H9 (cell line): ENCODE results near the gene RNF31. TPM values are rescaled to one million over a fixed set of nuclear protein-coding genes. Genes with fewer than 3 reads are reported as not detected.

Experiments used
- DNase-seq: peaks from one replicate; pipeline ENCODE4 v3.0.0-alpha.2; 2017
- H2AFZ ChIP-seq: one replicate; pipeline ENCODE4 v1.6.1; 2013; ENCODE audit warnings: mild to moderate bottlenecking, low read length, control low read depth, moderate library complexity
- H2AK5ac ChIP-seq: 2 replicates; pipeline ENCODE4 v1.6.1; 2013; ENCODE audit warnings: low read length, control low read depth, mixed read lengths; ENCODE audit not compliant: insufficient read length
- H2BK120ac ChIP-seq: one replicate; pipeline ENCODE4 v1.6.1; 2013; ENCODE audit warnings: low read depth, mild to moderate bottlenecking, low read length, control low read depth, inconsistent platforms; ENCODE audit not compliant: poor library complexity, severe bottlenecking
- H2BK12ac ChIP-seq: 2 replicates; pipeline ENCODE4 v1.6.1; 2013; ENCODE audit warnings: low read length, control low read depth, mixed read lengths, low read depth; ENCODE audit not compliant: insufficient read length
- H2BK15ac ChIP-seq: 2 replicates; pipeline ENCODE4 v1.6.1; 2013; ENCODE audit warnings: low read depth, low read length, control low read depth
- H2BK20ac ChIP-seq: one replicate; pipeline ENCODE4 v1.6.1; 2013; ENCODE audit warnings: low read depth, mild to moderate bottlenecking, low read length, control low read depth, inconsistent platforms; ENCODE audit not compliant: poor library complexity, severe bottlenecking
- H2BK5ac ChIP-seq: 2 replicates; pipeline ENCODE4 v1.6.1; 2013; ENCODE audit warnings: low read length, control low read depth, mixed read lengths; ENCODE audit not compliant: insufficient read length
- H3K14ac ChIP-seq: 2 replicates; pipeline ENCODE4 v1.6.1; 2013; ENCODE audit warnings: low read length, control low read depth; ENCODE audit not compliant: insufficient read depth
- H3K18ac ChIP-seq: 2 replicates; pipeline ENCODE4 v1.6.1; 2013; ENCODE audit warnings: low read depth, mild to moderate bottlenecking, mixed read lengths, low read length, control low read depth; ENCODE audit not compliant: insufficient read length
- H3K23ac ChIP-seq: 2 replicates; pipeline ENCODE4 v1.6.1; 2013; ENCODE audit warnings: low read length, control low read depth, mixed read lengths, low read depth; ENCODE audit not compliant: insufficient read length
- H3K23me2 ChIP-seq: 2 replicates; pipeline ENCODE4 v1.6.1; 2013; ENCODE audit warnings: low read depth, mild to moderate bottlenecking, mixed read lengths, low read length, control low read depth; ENCODE audit not compliant: insufficient read length, poor library complexity, severe bottlenecking
- H3K27ac ChIP-seq: 2 replicates; pipeline ENCODE4 v1.5.1; 2013; ENCODE audit warnings: low read length, control low read depth, mixed read lengths, low read depth; ENCODE audit not compliant: insufficient read length
- H3K27me3 ChIP-seq: 2 replicates; pipeline ENCODE4 v1.6.1; 2013; ENCODE audit warnings: low read length, control low read depth, inconsistent platforms; ENCODE audit not compliant: insufficient read depth
- H3K4ac ChIP-seq: 2 replicates; pipeline ENCODE4 v1.6.1; 2013; ENCODE audit warnings: low read depth, mild to moderate bottlenecking, control low read depth, inconsistent platforms, low read length, moderate library complexity
- H3K4me1 ChIP-seq: 2 replicates; pipeline ENCODE4 v1.6.1; 2013; ENCODE audit warnings: low read length, control low read depth, inconsistent platforms; ENCODE audit not compliant: insufficient read depth
- H3K4me2 ChIP-seq: 2 replicates; pipeline ENCODE4 v1.6.1; 2013; ENCODE audit warnings: low read length, control low read depth, mixed read lengths; ENCODE audit not compliant: insufficient read length, insufficient read depth
- H3K56ac ChIP-seq: 2 replicates; pipeline ENCODE4 v1.6.1; 2013; ENCODE audit warnings: low read depth, mild to moderate bottlenecking, mixed read lengths, low read length, control low read depth; ENCODE audit not compliant: insufficient read length
- H3K79me1 ChIP-seq: 2 replicates; pipeline ENCODE4 v1.6.1; 2013; ENCODE audit warnings: low read depth, mild to moderate bottlenecking, moderate library complexity, low read length, control low read depth, inconsistent platforms; ENCODE audit not compliant: insufficient read depth, poor library complexity, severe bottlenecking
- H3K79me2 ChIP-seq: 2 replicates; pipeline ENCODE4 v1.6.1; 2013; ENCODE audit warnings: low read length, control low read depth, inconsistent platforms; ENCODE audit not compliant: insufficient read depth
- H3K9ac ChIP-seq: 2 replicates; pipeline ENCODE4 v1.6.1; 2013; ENCODE audit warnings: low read length, control low read depth, mixed read lengths; ENCODE audit not compliant: insufficient read length; ENCODE audit errors: extremely low read depth
- H3K9me3 ChIP-seq: one replicate; pipeline ENCODE4 v1.6.1; 2013; ENCODE audit warnings: low read depth, low read length, inconsistent platforms; ENCODE audit not compliant: control insufficient read depth
- H3T11ph ChIP-seq: one replicate; pipeline ENCODE4 v1.6.1; 2013; ENCODE audit warnings: mild to moderate bottlenecking, low read length, control low read depth, inconsistent platforms
- H4K20me1 ChIP-seq: one replicate; pipeline ENCODE4 v1.6.1; 2013; ENCODE audit not compliant: control insufficient read depth, insufficient read length, insufficient read depth
- H4K5ac ChIP-seq: 2 replicates; pipeline ENCODE4 v1.6.1; 2013; ENCODE audit warnings: low read depth, mild to moderate bottlenecking, mixed read lengths, low read length, control low read depth; ENCODE audit not compliant: insufficient read length
- H4K8ac ChIP-seq: replicated peaks from 2 replicates; pipeline ENCODE4 v1.6.1; 2013; ENCODE audit warnings: low read length, control low read depth, mixed read lengths, low read depth; ENCODE audit not compliant: insufficient read length
- H4K91ac ChIP-seq: 2 replicates; pipeline ENCODE4 v1.6.1; 2013; ENCODE audit warnings: low read depth, mild to moderate bottlenecking, moderate library complexity, mixed read lengths, low read length, control low read depth; ENCODE audit not compliant: insufficient read length
- H3K27ac Mint-ChIP-seq, 3 experiments: 2 replicates in 2 of 3; 3 replicates in 1 of 3; pipeline ENCODE4 v1.8.0; 2020 to 2021; ENCODE audit warnings: mixed read lengths in 3 of 3, mild to moderate bottlenecking in 1 of 3, moderate library complexity in 1 of 3
- H3K27me3 Mint-ChIP-seq: 2 replicates; pipeline ENCODE4 v1.8.0; 2021; ENCODE audit warnings: low read depth, mild to moderate bottlenecking, moderate library complexity, mixed read lengths
- H3K36me3 Mint-ChIP-seq, 3 experiments: 2 replicates in 2 of 3; 3 replicates in 1 of 3; pipeline ENCODE4 v1.8.0; 2020 to 2021; ENCODE audit warnings: low read depth in 3 of 3, mixed read lengths in 3 of 3; ENCODE audit not compliant: insufficient read depth in 1 of 3
- H3K4me1 Mint-ChIP-seq, 2 experiments: 2 replicates each; pipeline ENCODE4 v1.8.0; 2020; ENCODE audit warnings: mixed read lengths in 2 of 2
- H3K4me3 Mint-ChIP-seq, 2 experiments: 2 replicates in 1 of 2; 3 replicates in 1 of 2; pipeline ENCODE4 v1.8.0; 2020 to 2021; ENCODE audit warnings: mild to moderate bottlenecking in 2 of 2, mixed read lengths in 2 of 2, moderate library complexity in 1 of 2
- H3K9me3 Mint-ChIP-seq, 2 experiments: 2 replicates in 1 of 2; 3 replicates in 1 of 2; pipeline ENCODE4 v1.8.0; 2020; ENCODE audit warnings: mild to moderate bottlenecking in 2 of 2, mixed read lengths in 2 of 2, moderate library complexity in 1 of 2
- WGBS: extraction: QIAGEN DNeasy Blood & Tissue Kit; methylation state at CpG from one replicate; pipeline ENCODE4 v1.1.7; 2013; ENCODE audit warnings: missing lambda C conversion rate, low lambda C conversion rate, mixed read lengths; ENCODE audit not compliant: insufficient read length; ENCODE audit errors: extremely low coverage; 5-methylcytosine and 5-hydroxymethylcytosine counted together
- total RNA-seq: library from RNA; stranded (reverse); gene quantifications from 2 replicates; pipeline ENCODE4 v1.2.1, GENCODE V29; 2021
- TF ChIP-seq, protein P1 (sequence below): fragments of 200-600 bp; sonication (generic); conservative IDR thresholded peaks from 3 replicates; pipeline ENCODE4 v1.8.0; 2021; ENCODE audit warnings: antibody characterized with exemption, mild to moderate bottlenecking

Gene RNF31
- total RNA-seq, 1 experiment from 2014 or later = 87.3 TPM

DNA sequence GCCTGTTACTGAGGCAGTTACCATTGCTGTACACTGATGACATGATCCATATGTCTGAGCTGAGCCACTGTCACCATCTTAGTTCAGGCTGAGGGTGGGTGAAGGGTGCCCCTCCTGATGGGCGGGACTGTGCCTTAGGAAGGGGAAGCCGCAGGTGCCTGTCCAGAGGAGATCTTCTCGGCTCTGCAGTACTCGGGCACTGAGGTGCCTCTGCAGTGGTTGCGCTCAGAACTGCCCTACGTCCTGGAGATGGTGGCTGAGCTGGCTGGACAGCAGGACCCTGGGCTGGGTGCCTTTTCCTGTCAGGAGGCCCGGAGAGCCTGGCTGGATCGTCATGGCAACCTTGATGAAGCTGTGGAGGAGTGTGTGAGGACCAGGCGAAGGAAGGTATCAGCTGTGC is 3.7 kb downstream of the RNF31 start:
- H3K36me3 Mint-ChIP-seq = peaks cover 36 to 69% (median 63%) of the 10 kb centered on the region in 3 experiments
- no peaks in the 10 kb centered on the region for H3K27me3 ChIP-seq
- no CpG with 5 or more reads among the region's 9 CpGs for WGBS

More for the DNA sequence above, 3.7 kb downstream of the RNF31 start:
- Histone ChIP-seq H4K5ac (no peak overlapping the region), H3K79me1 (peaks cover 4% of the 10 kb centered on the region), H3T11ph (no peak overlapping the region), H4K20me1 (no peaks in the 10 kb centered on the region), H2BK120ac (no peak overlapping the region), H3K79me2 (peaks cover 8% of the 10 kb centered on the region; the same call in 1 of the 2 replicates), H3K23ac (no peak overlapping the region), H3K27ac (no peak overlapping the region), H3K23me2 (peaks cover 15% of the 10 kb centered on the region), H3K4me2 (no peak overlapping the region), H4K91ac (no peak overlapping the region), H3K56ac (no peak overlapping the region), H3K4ac (no peak overlapping the region), H2BK20ac (no peak overlapping the region), H2BK15ac (no peak overlapping the region), H4K8ac (no peak overlapping the region), H3K9me3 (no peaks in the 10 kb centered on the region), H3K9ac (no peak overlapping the region), H2BK12ac (no peak overlapping the region), H2BK5ac (no peak overlapping the region), H2AFZ (no peak overlapping the region), H3K18ac (no peak overlapping the region), H3K4me1 (no peaks in the 10 kb centered on the region), H2AK5ac (no peak overlapping the region), H3K14ac (no peak overlapping the region)
- no peak overlapping the region for H3K27ac Mint-ChIP-seq
- H3K4me3 Mint-ChIP-seq = no peak overlapping the region; a peak in 1 of 5 replicates
- no peaks in the 10 kb centered on the region for H3K9me3 Mint-ChIP-seq
- no peak for DNase-seq
- H3K27me3 Mint-ChIP-seq = no peaks in the 10 kb centered on the region
- peaks cover 13 to 16% of the 10 kb centered on the region in 2 experiments for H3K4me1 Mint-ChIP-seq
- TF ChIP-seq, protein P1, sequence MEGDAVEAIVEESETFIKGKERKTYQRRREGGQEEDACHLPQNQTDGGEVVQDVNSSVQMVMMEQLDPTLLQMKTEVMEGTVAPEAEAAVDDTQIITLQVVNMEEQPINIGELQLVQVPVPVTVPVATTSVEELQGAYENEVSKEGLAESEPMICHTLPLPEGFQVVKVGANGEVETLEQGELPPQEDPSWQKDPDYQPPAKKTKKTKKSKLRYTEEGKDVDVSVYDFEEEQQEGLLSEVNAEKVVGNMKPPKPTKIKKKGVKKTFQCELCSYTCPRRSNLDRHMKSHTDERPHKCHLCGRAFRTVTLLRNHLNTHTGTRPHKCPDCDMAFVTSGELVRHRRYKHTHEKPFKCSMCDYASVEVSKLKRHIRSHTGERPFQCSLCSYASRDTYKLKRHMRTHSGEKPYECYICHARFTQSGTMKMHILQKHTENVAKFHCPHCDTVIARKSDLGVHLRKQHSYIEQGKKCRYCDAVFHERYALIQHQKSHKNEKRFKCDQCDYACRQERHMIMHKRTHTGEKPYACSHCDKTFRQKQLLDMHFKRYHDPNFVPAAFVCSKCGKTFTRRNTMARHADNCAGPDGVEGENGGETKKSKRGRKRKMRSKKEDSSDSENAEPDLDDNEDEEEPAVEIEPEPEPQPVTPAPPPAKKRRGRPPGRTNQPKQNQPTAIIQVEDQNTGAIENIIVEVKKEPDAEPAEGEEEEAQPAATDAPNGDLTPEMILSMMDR = no peak
